Ascending aorta (tissue), 2 donors: Measurements from ENCODE around the gene ACTN4. TPM values are rescaled to one million over a fixed set of nuclear protein-coding genes. Genes with fewer than 3 reads are reported as not detected.

Source experiments
- DNase-seq, 2 donors: peaks; one replicate each; pipeline ENCODE4 v3.0.0-alpha.2; 2019; ENCODE audit warnings: low spot score in 2 of 2
- H3K27ac ChIP-seq, 2 donors: fragments of 200-600 bp; sonication (generic); one replicate each; pipeline ENCODE4 v1.5.1; 2016 to 2017; ENCODE audit warnings: mild to moderate bottlenecking in 1 of 2
- H3K27me3 ChIP-seq: fragments of 200-600 bp; sonication (generic); one replicate; pipeline ENCODE4 v1.5.1; 2017
- H3K36me3 ChIP-seq, 2 donors: fragments of 200-600 bp; sonication (generic); one replicate each; pipeline ENCODE4 v1.5.1; 2016
- H3K4me1 ChIP-seq, 2 donors: fragments of 200-600 bp; sonication (generic); one replicate each; pipeline ENCODE4 v1.5.1; 2016 to 2017; ENCODE audit warnings: mild to moderate bottlenecking in 1 of 2
- H3K4me3 ChIP-seq, 2 donors: fragments of 200-600 bp; sonication (generic); one replicate each; pipeline ENCODE4 v1.5.1; 2016 to 2017; ENCODE audit warnings: mild to moderate bottlenecking in 1 of 2
- H3K9me3 ChIP-seq, 2 donors: fragments of 200-600 bp; sonication (generic); one replicate each; pipeline ENCODE4 v1.5.1; 2016
- CTCF ChIP-seq, 3 experiments: fragments of 200-600 bp in 2 of 3; fragments of 450-650 bp in 1 of 3; sonication (generic) in 2 of 3; IDR thresholded peaks; one replicate each; pipeline ENCODE4 v1.5.1; 2016 to 2019; ENCODE audit warnings: antibody characterized with exemption in 3 of 3, mild to moderate bottlenecking in 1 of 3, moderate library complexity in 1 of 3
- intact Hi-C: fragments of 100-400 bp; cut with DNase I; formaldehyde crosslinking; loops from one replicate; pipeline ENCODE4 v1.15.1; 2023
- total RNA-seq: library from RNA; depleted of rRNA; stranded (reverse); fragments of >200 nt; gene quantifications from one replicate; pipeline ENCODE4 v1.1.0, GENCODE V29; 2016

Gene ACTN4
- total RNA-seq, 1 donor from 2014 or later, result 1,036 TPM

- H3K4me1 ChIP-seq, result peaks cover 42 to 63% of the 10 kb centered on the region in 2 donors
- no peak for DNase-seq
- H3K9me3 ChIP-seq, result no peaks in the 10 kb centered on the region
- H3K4me3 ChIP-seq, result no peak overlapping the region
- intact Hi-C loops, result loop anchor here (5.0 to 10.0 kb wide), 2 partner anchors 62 to 319 kb away; no protein-coding TSS in a partner anchor
- TF ChIP-seq CTCF (IDR thresholded peaks at IDR 0.05), result no peak
- no peaks in the 10 kb centered on the region for H3K27me3 ChIP-seq
- H3K27ac ChIP-seq, result peak overlapping the region; percentile 79
- peaks cover 78 to 97% of the 10 kb centered on the region in 2 donors for H3K36me3 ChIP-seq
Measured at GRCh38 chr19:38713865-38714264, 66.4 kb downstream of the ACTN4 start.

GRCh38 chr19:38714354-38714778 lies 66.9 kb downstream of the ACTN4 start:
- Histone ChIP-seq H3K9me3 (no peaks in the 10 kb centered on the region), H3K27me3 (no peaks in the 10 kb centered on the region), H3K4me1 (peaks cover 42 to 64% of the 10 kb centered on the region in 2 donors), H3K4me3 (no peak overlapping the region), H3K27ac (peak overlapping the region; percentile 79), H3K36me3 (peaks cover 74 to 97% of the 10 kb centered on the region in 2 donors)
- DNase-seq, result no peak
- TF ChIP-seq CTCF (IDR thresholded peaks at IDR 0.05), result no peak
- intact Hi-C loops, result loop anchor here (5.0 to 10.0 kb wide), 2 partner anchors 62 to 320 kb away; no protein-coding TSS in a partner anchor

- no peaks in the 10 kb centered on the region for H3K9me3 ChIP-seq
- intact Hi-C loops, result loop anchor here (5.0 to 10.0 kb wide), 2 partner anchors 117 to 321 kb away; partner anchors contain the start of gene ECH1
- H3K27ac ChIP-seq, result peak overlapping the region; percentile 79
- peaks cover 73 to 97% of the 10 kb centered on the region in 2 donors for H3K36me3 ChIP-seq
- DNase-seq, result peak in 1 of 2 donors; percentile 91
- peak in 1 of 3 experiments; percentile 11 for TF ChIP-seq CTCF (IDR thresholded peaks at IDR 0.05)
- H3K4me3 ChIP-seq, result no peak overlapping the region
- no peaks in the 10 kb centered on the region for H3K27me3 ChIP-seq
- H3K4me1 ChIP-seq, result peaks cover 40 to 67% of the 10 kb centered on the region in 2 donors
Measured at GRCh38 chr19:38715555-38715954, 68.1 kb downstream of the ACTN4 start.

GRCh38 chr19:38717051-38717450 lies 69.6 kb downstream of the ACTN4 start:
- no peak for TF ChIP-seq CTCF (IDR thresholded peaks at IDR 0.05)
- intact Hi-C loops, result loop anchor here (5.0 to 10.0 kb wide), 2 partner anchors 115 to 322 kb away; partner anchors contain the start of gene ECH1
- Histone ChIP-seq H3K36me3 (peaks cover 73 to 97% of the 10 kb centered on the region in 2 donors), H3K27me3 (no peaks in the 10 kb centered on the region), H3K4me1 (peaks cover 26 to 65% of the 10 kb centered on the region in 2 donors), H3K4me3 (no peak overlapping the region), H3K27ac (peak overlapping the region; percentile 68 to 79), H3K9me3 (no peaks in the 10 kb centered on the region)
- no peak for DNase-seq

- no peak for DNase-seq
- no peaks in the 10 kb centered on the region for H3K9me3 ChIP-seq
- H3K4me3 ChIP-seq, result no peak overlapping the region
- no peaks in the 10 kb centered on the region for H3K27me3 ChIP-seq
- H3K27ac ChIP-seq, result peak overlapping the region; percentile 76 to 85
- peaks cover 20 to 58% of the 10 kb centered on the region in 2 donors for H3K4me1 ChIP-seq
- no peak for TF ChIP-seq CTCF (IDR thresholded peaks at IDR 0.05)
- H3K36me3 ChIP-seq, result peaks cover 81 to 97% of the 10 kb centered on the region in 2 donors
- intact Hi-C loops, result loop anchor here (5.0 to 10.0 kb wide), 2 partner anchors 114 to 323 kb away; partner anchors contain the start of gene ECH1
Measured at GRCh38 chr19:38717855-38718254, 70.4 kb downstream of the ACTN4 start.
